Inferior parietal cortex (tissue), 1 donor: ENCODE results near the gene BBIP1.
A peak's percentile ranks its signal among the peaks of the same experiment; 100 is the strongest.

Source experiments
- DNase-seq: peaks from one replicate; pipeline ENCODE4 v3.0.0-alpha.2; 2016; ENCODE audit errors: extremely low spot score

BBIP1 gene

GRCh38 chr10:110863956-110864355, 55.0 kb downstream of the BBIP1 start:
- DNase-seq: no peak

GRCh38 chr10:110863361-110863760, 55.6 kb downstream of the BBIP1 start:
- no peak for DNase-seq

GRCh38 chr10:110862961-110863360, 56.0 kb downstream of the BBIP1 start:
- no peak for DNase-seq

DNA sequence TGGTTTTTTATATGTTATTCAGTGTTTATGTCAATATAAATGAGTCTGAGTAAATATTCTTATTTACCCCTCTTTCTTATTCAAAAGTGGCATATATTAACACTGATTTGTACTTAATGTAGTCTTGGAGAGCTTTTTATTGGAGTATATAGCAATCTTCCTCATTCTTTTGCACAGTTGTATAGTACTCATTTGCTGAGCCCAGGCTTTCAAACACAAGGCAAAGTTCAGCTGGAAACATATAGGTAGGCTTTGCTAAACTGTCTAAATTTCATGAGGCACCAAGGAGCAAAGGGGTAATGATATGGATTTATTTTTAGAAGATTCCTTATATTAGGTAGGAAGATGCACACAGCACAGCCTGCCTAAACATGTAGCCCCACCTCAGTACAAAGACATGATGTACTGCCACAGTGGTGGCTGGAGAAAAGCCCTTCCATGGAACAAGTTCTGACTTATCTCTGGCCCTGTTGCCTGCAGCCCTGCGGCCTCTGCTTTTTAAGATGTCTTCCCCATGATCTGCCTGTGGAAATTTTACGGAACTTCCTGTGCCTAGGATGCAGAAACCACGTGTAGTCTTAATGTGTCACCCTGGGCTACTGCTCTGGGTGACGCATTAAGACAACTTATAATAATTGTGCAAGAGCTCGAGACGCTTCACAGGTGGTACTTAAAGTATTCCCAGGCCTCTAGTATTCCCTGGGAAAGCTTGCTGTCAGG, 56.9 kb downstream of the BBIP1 start:
- DNase-seq: no peak

- no peak for DNase-seq
These were observed 57.5 kb downstream of the BBIP1 start for GRCh38 chr10:110861476-110861875.

DNA sequence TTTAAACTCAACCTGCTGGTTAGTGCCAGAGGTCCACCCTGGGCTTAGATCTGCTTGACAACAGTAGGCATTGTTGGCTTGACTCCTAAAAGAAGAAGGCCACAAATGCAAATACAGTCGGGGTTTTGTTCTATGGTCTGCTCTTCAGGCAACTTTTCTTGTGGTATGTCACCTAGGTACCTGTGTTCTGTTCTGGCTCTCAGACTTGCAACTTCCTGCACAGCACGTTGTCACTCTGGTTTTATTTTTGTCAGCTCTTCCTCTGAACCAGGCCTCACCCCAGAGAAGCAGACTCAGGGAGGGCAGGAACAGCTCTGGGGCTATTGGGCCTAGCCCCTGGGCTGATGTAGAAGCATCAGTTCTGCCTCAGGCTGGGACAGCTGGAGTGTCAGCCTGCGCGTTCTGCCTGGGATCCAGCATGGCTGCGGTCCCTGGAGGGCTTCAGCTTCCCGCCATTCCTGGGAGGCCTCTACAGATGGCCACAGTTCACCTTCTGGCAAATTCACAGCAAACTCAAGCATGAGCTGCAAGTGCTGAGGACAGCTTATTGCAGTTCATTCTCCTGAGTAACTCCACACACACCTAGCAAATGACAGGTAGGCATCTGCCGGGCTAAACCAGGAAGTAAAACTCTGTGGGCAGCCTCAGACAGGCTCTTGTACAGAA, 58.3 kb downstream of the BBIP1 start:
- DNase-seq: no peak

DNA sequence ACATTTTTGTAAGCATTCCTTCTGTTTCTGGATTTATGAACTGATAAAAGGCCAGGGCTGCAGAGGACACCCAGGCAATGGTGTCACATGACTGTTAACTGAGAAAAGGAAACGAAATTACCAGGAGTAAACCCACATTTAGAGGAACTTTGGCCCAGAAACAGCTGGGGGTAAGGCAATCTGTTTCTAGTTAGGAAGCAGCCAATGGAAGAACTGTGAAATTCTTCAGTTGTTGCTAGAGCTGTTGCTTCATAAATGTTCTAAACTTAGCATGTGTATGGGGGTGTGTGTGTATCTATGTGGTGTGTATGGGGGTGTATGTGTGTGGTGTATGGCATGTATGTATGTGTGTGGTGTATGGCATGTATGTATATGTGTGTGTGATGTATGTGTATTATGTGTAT, 59.0 kb downstream of the BBIP1 start:
- DNase-seq: no peak

DNA sequence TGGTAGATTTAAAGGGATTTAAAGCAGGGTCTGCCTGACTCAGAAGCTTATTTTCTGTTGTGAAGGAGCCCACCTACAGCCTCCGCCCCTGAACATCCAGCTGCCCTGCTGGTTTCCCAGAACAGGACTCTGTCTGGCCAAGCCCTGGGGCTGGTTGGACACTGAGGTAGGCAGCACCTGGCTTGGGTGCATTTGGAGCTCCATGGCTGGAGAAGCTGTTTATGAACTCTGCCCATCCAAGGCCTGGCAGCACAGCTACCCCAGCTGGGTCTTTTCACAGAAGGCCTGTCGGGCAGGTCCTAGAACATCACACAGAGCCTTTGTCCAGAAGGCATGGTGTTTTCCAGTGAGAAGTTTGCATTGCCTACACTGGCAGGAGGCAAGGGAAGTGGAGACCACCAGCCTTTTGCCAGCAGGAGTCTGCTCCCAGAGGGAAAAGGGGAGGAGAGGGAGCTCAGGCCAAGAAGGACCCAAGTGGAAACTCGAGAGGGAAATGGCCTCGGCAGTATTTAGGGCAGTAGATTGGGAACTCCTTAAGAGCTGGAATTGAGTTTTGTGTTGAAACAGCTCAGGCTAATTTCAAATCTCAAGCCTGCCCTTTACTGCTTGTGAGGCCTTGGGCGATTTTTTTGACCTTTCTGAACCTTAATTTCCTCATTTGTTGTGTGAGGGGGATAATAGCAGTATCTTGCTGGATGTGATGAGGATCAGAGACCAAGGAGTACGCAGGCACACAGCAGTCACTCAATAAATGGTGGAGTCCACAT, 59.6 kb downstream of the BBIP1 start:
- no peak for DNase-seq

DNA sequence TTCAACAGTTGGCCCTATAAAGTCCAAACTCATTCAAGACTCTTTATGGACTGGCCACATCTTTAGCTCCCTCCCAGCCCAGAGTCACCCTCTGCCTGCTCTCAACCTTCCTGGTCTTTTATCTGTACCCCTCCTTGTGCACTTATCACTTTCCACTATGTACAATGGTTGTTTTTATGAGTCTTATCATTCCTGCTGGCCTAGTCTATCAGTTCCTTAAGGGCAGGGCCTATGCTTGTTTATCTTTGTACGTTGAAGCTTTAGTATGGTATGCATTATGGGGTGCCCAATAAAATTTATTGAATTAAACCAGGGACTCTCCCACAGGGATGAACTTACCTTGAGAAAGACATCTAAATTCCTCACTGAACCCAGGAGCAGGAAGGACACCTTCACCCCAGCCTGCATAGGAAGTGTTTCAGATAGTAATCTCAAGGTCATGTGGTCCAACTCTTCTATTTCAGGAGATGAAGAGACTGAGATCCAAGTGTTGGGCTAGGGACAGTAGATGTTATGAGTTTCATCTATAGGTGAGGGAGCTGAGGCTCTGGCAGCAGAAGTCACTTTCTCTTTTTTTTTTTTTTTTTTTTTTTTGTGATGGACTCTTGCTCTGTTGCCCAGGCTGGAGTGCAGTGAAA, 60.6 kb downstream of the BBIP1 start:
- no peak for DNase-seq

- DNase-seq: peak; percentile 47
These were observed 61.5 kb downstream of the BBIP1 start for GRCh38 chr10:110857265-110858171.

DNA sequence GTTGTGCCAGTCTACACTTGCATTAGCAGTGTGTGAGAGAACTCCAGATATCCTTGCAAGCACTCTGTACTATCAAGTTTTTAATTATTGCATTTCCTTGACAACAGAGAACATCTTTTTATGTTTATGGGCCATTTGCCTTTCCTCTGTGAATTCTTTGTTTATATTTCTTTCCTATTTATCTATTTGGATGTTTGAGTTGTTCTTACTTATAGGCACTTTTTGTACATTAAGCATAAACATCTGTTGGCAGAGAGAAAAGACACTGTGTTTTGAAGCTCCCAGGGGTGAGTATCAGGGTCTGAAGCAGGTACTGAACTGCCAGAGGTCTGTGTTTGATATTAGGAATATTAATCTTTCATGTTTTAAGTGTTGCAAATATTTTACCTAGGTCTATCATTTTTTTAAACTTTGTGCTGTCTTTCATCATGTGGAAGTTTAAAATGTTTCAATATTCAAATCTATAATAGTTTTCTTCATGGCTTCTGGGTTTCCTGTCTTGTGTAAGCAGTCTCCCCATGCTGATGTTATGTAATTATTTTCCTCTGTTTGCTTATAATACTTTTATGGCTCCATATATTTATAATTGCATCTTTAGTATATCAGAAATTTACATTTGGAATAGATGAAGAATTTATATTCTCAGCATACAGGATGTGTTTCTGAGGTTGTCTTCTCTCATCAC, 64.9 kb downstream of the BBIP1 start:
- no peak for DNase-seq

DNA sequence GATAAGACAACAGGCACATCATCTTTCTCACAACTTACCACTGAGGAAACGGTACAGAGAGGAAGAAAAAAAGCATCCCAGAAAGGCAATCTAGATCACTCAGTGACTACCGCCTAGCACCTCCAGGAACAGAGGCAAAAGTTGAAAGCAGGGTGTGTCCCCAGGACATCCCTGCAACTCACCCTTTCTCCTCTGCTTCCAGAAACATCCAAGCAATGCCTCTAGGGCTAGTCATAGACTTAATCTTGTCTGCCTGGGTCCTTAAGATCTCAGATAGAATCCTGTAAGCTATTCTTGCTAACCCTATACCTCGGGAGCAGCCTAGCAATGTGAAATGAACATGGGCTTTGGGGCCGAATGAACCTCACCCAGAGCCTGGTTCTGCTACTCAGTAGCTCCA, 66.0 kb downstream of the BBIP1 start:
- no peak for DNase-seq

DNA sequence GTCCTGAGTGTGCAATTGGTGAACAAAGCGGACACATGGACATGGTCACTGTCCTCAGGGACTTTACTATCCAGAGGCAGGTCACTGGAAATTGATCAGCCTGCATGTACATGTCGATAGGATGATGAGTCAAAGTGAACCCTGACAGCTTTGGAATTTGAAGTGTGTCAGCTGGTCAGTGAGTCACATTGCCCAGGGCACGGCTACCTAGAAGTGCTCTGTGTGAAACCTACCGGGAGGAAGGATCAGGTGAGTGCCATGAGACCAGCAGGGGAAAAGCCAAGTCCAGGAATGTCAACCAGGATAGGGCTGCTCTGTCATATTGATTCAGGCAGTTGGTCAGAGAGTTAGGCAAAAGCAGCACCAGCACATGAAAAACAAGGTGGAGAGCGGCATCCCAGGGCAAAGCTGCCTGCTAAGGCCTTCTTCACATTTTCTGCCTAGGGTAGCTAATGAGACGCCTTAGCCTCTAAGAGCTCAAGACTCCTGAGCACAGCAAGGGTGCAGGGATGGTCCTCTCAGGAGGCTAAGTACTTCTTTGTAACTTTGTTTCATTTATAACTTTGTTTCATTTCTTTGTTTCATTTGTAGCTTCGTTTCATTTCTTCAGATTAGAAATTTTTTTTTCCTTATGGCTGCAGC, 66.6 kb downstream of the BBIP1 start:
- no peak for DNase-seq

- no peak for DNase-seq
These were observed 67.9 kb downstream of the BBIP1 start for GRCh38 chr10:110851020-110851612.

GRCh38 chr10:110850099-110850498, 68.9 kb downstream of the BBIP1 start:
- no peak for DNase-seq
